OCI-LY1 (cell line): ENCODE data around the gene AGTRAP.

Experiments
- H2AFZ ChIP-seq: fragments of 200-600 bp; sonication (generic), shearing (Covaris generic); 2 replicates; pipeline ENCODE4 v1.6.0; 2014; ENCODE audit warnings: antibody characterized with exemption, mild to moderate bottlenecking, low read length
- H3F3A ChIP-seq: fragments of 200-600 bp; sonication (generic), shearing (Covaris generic); 2 replicates; pipeline ENCODE4 v1.6.0; 2014; ENCODE audit warnings: mild to moderate bottlenecking, antibody characterized with exemption, low read length, moderate library complexity; ENCODE audit not compliant: insufficient read depth
- H3K27ac ChIP-seq: fragments of 200-600 bp; sonication (generic); 2 replicates; pipeline ENCODE4 v1.5.1; 2014; ENCODE audit warnings: low read length, mixed run types, mild to moderate bottlenecking, low read depth; ENCODE audit not compliant: poor library complexity, severe bottlenecking
- H3K27me3 ChIP-seq: fragments of 200-600 bp; sonication (generic); 2 replicates; pipeline ENCODE4 v1.6.0; 2014; ENCODE audit warnings: antibody characterized with exemption, mild to moderate bottlenecking, low read length, moderate library complexity; ENCODE audit not compliant: insufficient read depth
- H3K36me3 ChIP-seq: fragments of 200-600 bp; sonication (generic); 2 replicates; pipeline ENCODE4 v1.6.1; 2014; ENCODE audit warnings: mild to moderate bottlenecking, antibody characterized with exemption, low read length, moderate library complexity, mixed read lengths; ENCODE audit not compliant: insufficient read depth
- H3K4me1 ChIP-seq: fragments of 200-600 bp; sonication (generic); 2 replicates; pipeline ENCODE4 v1.5.1; 2014; ENCODE audit warnings: mild to moderate bottlenecking, low read length, moderate library complexity; ENCODE audit not compliant: insufficient read depth, severe bottlenecking
- H3K4me2 ChIP-seq: fragments of 200-600 bp; sonication (generic), shearing (Covaris generic); 2 replicates; pipeline ENCODE4 v1.6.1; 2014; ENCODE audit warnings: low read length
- H3K4me3 ChIP-seq: fragments of 200-600 bp; sonication (generic); 2 replicates; pipeline ENCODE4 v1.5.1; 2014; ENCODE audit warnings: low read length, low read depth, mild to moderate bottlenecking, mixed read lengths; ENCODE audit not compliant: poor library complexity, severe bottlenecking
- H3K79me2 ChIP-seq: fragments of 200-600 bp; shearing (Covaris generic); 2 replicates; pipeline ENCODE4 v1.6.1; 2016; ENCODE audit warnings: mixed run types, low read length, mixed read lengths; ENCODE audit not compliant: insufficient read depth
- H3K9ac ChIP-seq: fragments of 200-600 bp; sonication (generic), shearing (Covaris generic); 2 replicates; pipeline ENCODE4 v1.6.1; 2014; ENCODE audit warnings: mild to moderate bottlenecking, low read length, mixed read lengths
- H3K9me2 ChIP-seq: fragments of 200-600 bp; sonication (generic), shearing (Covaris generic); 2 replicates; pipeline ENCODE4 v1.6.1; 2014; ENCODE audit warnings: low read depth, mild to moderate bottlenecking, low read length, mixed read lengths
- H3K9me3 ChIP-seq: fragments of 200-600 bp; shearing (Covaris generic); 2 replicates; pipeline ENCODE4 v1.6.1; 2014; ENCODE audit warnings: low read length, mixed read lengths
- H4K20me1 ChIP-seq: fragments of 200-600 bp; sonication (generic), shearing (Covaris generic); 2 replicates; pipeline ENCODE4 v1.6.0; 2016; ENCODE audit warnings: mild to moderate bottlenecking, low read length; ENCODE audit not compliant: insufficient read depth
- EZH2 ChIP-seq: fragments of 200-600 bp; sonication (generic), shearing (Covaris generic); IDR thresholded peaks from 2 replicates; pipeline ENCODE4 v1.8.0; 2017; ENCODE audit warnings: borderline replicate concordance, mixed run types, mild to moderate bottlenecking, antibody characterized with exemption, low read length, moderate library complexity, mixed read lengths
- TF ChIP-seq, protein P1 (sequence below): fragments of 200-600 bp; sonication (generic), shearing (Covaris generic); IDR thresholded peaks from 2 replicates; pipeline ENCODE4 v1.5.1; 2017; ENCODE audit warnings: mild to moderate bottlenecking, antibody characterized with exemption, low read length, moderate library complexity, mixed read lengths

The AGTRAP gene

GRCh38 chr1:11693917-11694316 lies 42.0 kb upstream of the AGTRAP start:
- Histone ChIP-seq H3K4me1 (no peaks in the 10 kb centered on the region), H2AFZ (no peak overlapping the region), H3K9me3 (no peaks in the 10 kb centered on the region), H3K27me3 (peaks cover 3% of the 10 kb centered on the region; the same call in 1 of the 2 replicates), H3K9me2 (no peaks in the 10 kb centered on the region), H3K36me3 (no peaks in the 10 kb centered on the region), H3K9ac (no peak overlapping the region), H4K20me1 (no peaks in the 10 kb centered on the region), H3K27ac (no peak overlapping the region), H3F3A (no peaks in the 10 kb centered on the region), H3K79me2 (no peaks in the 10 kb centered on the region), H3K4me3 (no peak overlapping the region), H3K4me2 (no peak overlapping the region)
- TF ChIP-seq EZH2, result no peak
- TF ChIP-seq, protein P1, sequence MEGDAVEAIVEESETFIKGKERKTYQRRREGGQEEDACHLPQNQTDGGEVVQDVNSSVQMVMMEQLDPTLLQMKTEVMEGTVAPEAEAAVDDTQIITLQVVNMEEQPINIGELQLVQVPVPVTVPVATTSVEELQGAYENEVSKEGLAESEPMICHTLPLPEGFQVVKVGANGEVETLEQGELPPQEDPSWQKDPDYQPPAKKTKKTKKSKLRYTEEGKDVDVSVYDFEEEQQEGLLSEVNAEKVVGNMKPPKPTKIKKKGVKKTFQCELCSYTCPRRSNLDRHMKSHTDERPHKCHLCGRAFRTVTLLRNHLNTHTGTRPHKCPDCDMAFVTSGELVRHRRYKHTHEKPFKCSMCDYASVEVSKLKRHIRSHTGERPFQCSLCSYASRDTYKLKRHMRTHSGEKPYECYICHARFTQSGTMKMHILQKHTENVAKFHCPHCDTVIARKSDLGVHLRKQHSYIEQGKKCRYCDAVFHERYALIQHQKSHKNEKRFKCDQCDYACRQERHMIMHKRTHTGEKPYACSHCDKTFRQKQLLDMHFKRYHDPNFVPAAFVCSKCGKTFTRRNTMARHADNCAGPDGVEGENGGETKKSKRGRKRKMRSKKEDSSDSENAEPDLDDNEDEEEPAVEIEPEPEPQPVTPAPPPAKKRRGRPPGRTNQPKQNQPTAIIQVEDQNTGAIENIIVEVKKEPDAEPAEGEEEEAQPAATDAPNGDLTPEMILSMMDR, result no peak

- no peak overlapping the region for H3K9ac ChIP-seq
- no peaks in the 10 kb centered on the region for H3F3A ChIP-seq
- peaks cover 3% of the 10 kb centered on the region; the same call in 1 of the 2 replicates for H3K27me3 ChIP-seq
- H3K4me3 ChIP-seq, result no peak overlapping the region
- no peaks in the 10 kb centered on the region for H3K4me1 ChIP-seq
- no peaks in the 10 kb centered on the region for H3K36me3 ChIP-seq
- H3K79me2 ChIP-seq, result no peaks in the 10 kb centered on the region
- H3K4me2 ChIP-seq, result no peak overlapping the region
- H3K9me2 ChIP-seq, result no peaks in the 10 kb centered on the region
- TF ChIP-seq, protein P1, result no peak
- no peak for TF ChIP-seq EZH2
- H2AFZ ChIP-seq, result no peak overlapping the region
- no peaks in the 10 kb centered on the region for H4K20me1 ChIP-seq
- no peak overlapping the region for H3K27ac ChIP-seq
- no peaks in the 10 kb centered on the region for H3K9me3 ChIP-seq
Measured at GRCh38 chr1:11695861-11696260, 40.1 kb upstream of the AGTRAP start.

- Histone ChIP-seq H2AFZ (no peak overlapping the region), H3K9me3 (no peaks in the 10 kb centered on the region), H3K79me2 (no peaks in the 10 kb centered on the region), H3K9me2 (no peaks in the 10 kb centered on the region), H3K27me3 (peaks cover 3% of the 10 kb centered on the region; the same call in 1 of the 2 replicates), H3K9ac (no peak overlapping the region), H3K4me3 (no peak overlapping the region), H3K27ac (no peak overlapping the region), H3K4me2 (no peak overlapping the region), H4K20me1 (no peaks in the 10 kb centered on the region), H3K36me3 (no peaks in the 10 kb centered on the region), H3F3A (no peaks in the 10 kb centered on the region), H3K4me1 (no peaks in the 10 kb centered on the region)
- no peak for TF ChIP-seq EZH2
- TF ChIP-seq, protein P1, result no peak
Measured at GRCh38 chr1:11697188-11697892, 38.6 kb upstream of the AGTRAP start.
